NB4 (cell line): ENCODE results near the gene SNCG.

Experiments used
- DNase-seq: peaks from one replicate; pipeline ENCODE4 v3.0.0; 2010; ENCODE audit warnings: low read depth
- H3K4me3 ChIP-seq: one replicate; pipeline ENCODE4 v1.5.1; 2011; ENCODE audit warnings: mild to moderate bottlenecking, low read depth, low read length, moderate library complexity
- CTCF ChIP-seq: IDR thresholded peaks from one replicate; pipeline ENCODE4 v1.5.1; 2012; ENCODE audit warnings: low read depth, low read length
- MAX ChIP-seq: IDR thresholded peaks from 2 replicates; pipeline ENCODE4 v1.6.1; 2011; ENCODE audit warnings: low read depth, low read length
- MYC ChIP-seq: IDR thresholded peaks from 2 replicates; pipeline ENCODE4 v1.6.1; 2011; ENCODE audit warnings: low read depth, low read length
- POLR2A ChIP-seq: IDR thresholded peaks from 2 replicates; pipeline ENCODE4 v1.6.1; 2011; ENCODE audit warnings: mild to moderate bottlenecking; ENCODE audit not compliant: insufficient read length; ENCODE audit errors: extremely low read depth

The SNCG gene

GRCh38 chr10:86940677-86941076 lies 17.7 kb upstream of the SNCG start:
- H3K4me3 ChIP-seq: no peak overlapping the region
- DNase-seq: no peak
- TF ChIP-seq MYC: no peak
- no peak for TF ChIP-seq MAX
- no peak for TF ChIP-seq CTCF
- no peak for TF ChIP-seq POLR2A

GRCh38 chr10:86941426-86941825 lies 17.0 kb upstream of the SNCG start:
- no peak for DNase-seq

GRCh38 chr10:86941991-86942421 lies 16.4 kb upstream of the SNCG start:
- no peak overlapping the region for H3K4me3 ChIP-seq
- no peak for TF ChIP-seq CTCF
- no peak for TF ChIP-seq POLR2A
- no peak for TF ChIP-seq MAX
- no peak for TF ChIP-seq MYC
- no peak for DNase-seq

More at GRCh38 chr10:86941426-86941825, 17.0 kb upstream of the SNCG start:
- no peak overlapping the region for H3K4me3 ChIP-seq
- TF ChIP-seq MAX (no peak), MYC (no peak), POLR2A (no peak), CTCF (no peak)

GRCh38 chr10:86942441-86943315 lies 15.7 kb upstream of the SNCG start:
- no peak overlapping the region for H3K4me3 ChIP-seq
- DNase-seq: no peak
- TF ChIP-seq MYC (no peak), POLR2A (no peak), CTCF (no peak), MAX (no peak)

GRCh38 chr10:86943316-86944030 lies 14.9 kb upstream of the SNCG start:
- no peak for TF ChIP-seq POLR2A
- TF ChIP-seq CTCF: no peak
- no peak for TF ChIP-seq MAX
- no peak for TF ChIP-seq MYC
- no peak for DNase-seq
- no peak overlapping the region for H3K4me3 ChIP-seq
